GM12873 (cell line): Measurements from ENCODE around the gene HSF4.

ENCODE experiments used
- TF ChIP-seq, protein P1 (sequence below): IDR thresholded peaks from 2 replicates; pipeline ENCODE4 v1.5.1; 2012; ENCODE audit warnings: low read depth, mild to moderate bottlenecking, moderate library complexity, low read length, control low read depth; ENCODE audit not compliant: insufficient read depth; ENCODE audit errors: missing control alignments

HSF4 gene

DNA sequence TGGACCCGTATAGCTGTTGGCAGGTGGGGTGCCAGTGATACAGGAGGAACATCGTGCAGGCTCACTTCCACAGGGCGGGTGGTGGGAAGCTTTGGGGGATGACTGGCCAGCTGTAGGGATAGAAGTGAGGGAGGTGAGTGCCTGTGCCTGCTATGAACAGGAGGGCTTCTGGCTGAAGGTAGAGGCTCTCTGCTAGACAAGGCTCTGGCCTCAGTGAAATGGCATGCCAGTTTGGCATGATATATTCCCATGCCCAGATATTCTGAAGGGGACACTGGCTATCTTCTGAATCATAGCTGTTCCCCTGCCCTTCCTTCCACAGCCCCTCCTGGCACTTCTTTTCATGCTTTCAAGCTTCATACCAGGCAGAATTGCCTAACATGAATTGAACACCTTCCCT is 35.7 kb upstream of the HSF4 start:
- TF ChIP-seq, protein P1, sequence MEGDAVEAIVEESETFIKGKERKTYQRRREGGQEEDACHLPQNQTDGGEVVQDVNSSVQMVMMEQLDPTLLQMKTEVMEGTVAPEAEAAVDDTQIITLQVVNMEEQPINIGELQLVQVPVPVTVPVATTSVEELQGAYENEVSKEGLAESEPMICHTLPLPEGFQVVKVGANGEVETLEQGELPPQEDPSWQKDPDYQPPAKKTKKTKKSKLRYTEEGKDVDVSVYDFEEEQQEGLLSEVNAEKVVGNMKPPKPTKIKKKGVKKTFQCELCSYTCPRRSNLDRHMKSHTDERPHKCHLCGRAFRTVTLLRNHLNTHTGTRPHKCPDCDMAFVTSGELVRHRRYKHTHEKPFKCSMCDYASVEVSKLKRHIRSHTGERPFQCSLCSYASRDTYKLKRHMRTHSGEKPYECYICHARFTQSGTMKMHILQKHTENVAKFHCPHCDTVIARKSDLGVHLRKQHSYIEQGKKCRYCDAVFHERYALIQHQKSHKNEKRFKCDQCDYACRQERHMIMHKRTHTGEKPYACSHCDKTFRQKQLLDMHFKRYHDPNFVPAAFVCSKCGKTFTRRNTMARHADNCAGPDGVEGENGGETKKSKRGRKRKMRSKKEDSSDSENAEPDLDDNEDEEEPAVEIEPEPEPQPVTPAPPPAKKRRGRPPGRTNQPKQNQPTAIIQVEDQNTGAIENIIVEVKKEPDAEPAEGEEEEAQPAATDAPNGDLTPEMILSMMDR, result no peak

DNA sequence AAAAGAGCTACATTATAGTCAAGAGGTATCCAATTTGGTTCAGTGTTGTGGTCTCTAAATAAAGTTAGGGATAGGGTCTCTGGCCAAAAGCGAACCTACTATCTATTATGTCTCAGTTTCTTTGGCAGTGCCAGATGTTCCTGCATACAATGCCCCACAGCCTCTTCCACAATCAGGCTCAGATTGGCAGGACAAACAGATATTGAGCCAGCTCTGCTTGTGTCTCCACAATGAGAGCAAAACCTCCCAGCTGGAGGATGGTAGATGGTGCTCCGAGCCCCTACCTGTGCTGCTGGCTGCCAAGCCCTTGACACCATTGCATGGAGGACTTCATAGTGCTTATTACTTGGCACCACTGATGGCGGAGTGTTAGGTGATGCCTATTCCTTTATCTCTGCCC is 35.1 kb upstream of the HSF4 start:
- TF ChIP-seq, protein P1, result no peak

DNA sequence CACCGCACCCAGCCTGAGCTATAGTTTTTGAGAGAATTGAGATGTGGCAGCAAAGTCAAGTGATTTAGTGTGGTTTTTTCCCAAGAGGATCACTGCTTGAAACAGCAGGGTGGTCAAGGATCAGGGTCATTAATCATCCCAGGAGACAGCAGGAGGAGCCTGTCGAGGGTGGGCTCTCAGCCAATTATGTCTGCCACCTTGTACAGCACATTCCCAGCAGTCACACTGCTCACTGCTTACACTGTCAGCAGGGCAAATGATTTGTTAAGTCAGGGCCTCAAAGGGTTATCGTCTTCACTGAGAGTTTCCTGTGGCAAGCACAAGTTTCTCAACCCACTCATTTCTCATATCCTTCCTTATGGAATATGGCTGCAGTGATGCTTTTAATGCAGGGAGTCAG is 26.9 kb upstream of the HSF4 start:
- TF ChIP-seq, protein P1, result no peak

DNA sequence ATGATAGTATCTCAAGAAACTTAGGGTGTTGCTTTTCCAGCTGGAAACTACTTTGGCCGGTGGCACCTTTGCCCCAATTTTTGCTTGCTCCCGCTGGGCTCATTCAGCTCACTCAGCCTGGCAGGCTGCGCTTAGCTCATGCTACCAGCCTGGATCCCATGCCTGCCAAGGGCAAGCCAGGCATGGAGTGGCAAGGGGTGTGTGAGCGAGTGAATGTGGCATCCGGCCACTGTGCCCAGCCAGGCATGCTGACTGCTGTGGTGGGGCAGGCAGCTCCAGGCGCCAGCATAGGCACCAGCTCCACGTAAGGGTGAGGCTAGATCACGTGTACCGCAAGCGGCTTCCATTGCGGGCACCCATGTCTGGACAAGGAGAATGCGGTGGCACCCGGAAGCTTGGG is 23.2 kb upstream of the HSF4 start:
- TF ChIP-seq, protein P1, result no peak

DNA sequence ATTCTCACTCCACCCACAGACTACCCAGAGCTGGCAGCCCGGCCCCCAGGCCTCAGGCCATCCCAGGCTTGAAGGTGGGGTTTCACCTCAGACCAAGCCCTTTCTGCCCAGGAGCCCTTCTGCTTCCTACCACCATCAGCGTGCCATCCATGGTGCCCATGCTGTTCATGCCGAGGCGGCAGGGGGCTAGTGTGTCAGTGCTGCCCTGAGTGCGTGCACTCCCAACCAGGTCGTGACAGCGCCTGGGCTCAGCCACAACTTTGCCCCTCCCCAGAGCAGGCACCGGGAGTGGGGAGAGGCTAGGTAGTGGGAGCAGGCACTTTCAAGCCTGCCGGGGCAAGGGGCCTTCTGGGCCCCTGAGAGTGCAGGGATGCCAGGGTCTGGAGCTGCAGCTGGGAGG is 22.2 kb upstream of the HSF4 start:
- TF ChIP-seq, protein P1, result no peak

DNA sequence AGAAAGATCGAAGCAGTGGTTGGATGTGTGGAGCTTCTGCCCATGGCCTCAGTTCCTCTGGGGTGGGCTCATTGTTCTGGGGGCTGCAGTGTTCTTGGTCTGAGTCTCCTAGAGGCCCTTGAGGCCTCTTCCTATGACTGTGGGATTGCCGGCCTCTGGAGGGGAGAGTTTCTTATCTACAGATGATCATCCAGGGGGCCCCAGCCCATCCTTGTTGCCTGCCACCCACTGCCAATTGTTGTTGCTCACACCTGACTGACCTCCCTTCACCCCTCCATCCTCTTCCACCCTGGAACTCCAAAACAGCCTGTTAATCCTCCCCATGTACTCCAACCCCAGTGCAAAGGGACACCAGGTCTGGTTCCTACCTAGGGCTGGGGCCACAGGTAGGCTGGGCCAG is 19.6 kb upstream of the HSF4 start:
- TF ChIP-seq, protein P1, result no peak

DNA sequence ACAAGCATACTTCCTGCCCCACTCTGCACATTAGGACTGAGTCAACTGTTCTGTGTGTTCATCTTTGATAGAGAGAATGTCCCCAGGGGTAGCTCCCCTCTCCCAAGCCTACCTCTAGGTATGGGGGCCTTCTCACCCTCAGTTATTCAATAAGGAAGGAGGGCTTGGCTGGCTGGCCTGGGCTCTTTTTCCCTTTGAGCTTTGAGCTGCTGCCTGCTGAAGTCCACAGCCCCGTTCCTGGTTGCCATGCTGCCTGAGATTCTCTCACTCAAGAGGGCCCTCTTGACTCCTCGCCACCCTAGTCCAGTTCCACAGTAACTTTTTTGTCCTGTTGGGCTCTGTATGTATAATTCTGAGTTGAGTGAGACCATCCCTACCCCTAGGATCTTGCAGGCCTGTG is 18.8 kb upstream of the HSF4 start:
- TF ChIP-seq, protein P1, result no peak
